Measurements from ENCODE around the gene ABCF2.

GRCh38 chr7:151250181-151251132 is 23.5 kb upstream of the ABCF2 start:
- TF ChIP-seq, protein P1, sequence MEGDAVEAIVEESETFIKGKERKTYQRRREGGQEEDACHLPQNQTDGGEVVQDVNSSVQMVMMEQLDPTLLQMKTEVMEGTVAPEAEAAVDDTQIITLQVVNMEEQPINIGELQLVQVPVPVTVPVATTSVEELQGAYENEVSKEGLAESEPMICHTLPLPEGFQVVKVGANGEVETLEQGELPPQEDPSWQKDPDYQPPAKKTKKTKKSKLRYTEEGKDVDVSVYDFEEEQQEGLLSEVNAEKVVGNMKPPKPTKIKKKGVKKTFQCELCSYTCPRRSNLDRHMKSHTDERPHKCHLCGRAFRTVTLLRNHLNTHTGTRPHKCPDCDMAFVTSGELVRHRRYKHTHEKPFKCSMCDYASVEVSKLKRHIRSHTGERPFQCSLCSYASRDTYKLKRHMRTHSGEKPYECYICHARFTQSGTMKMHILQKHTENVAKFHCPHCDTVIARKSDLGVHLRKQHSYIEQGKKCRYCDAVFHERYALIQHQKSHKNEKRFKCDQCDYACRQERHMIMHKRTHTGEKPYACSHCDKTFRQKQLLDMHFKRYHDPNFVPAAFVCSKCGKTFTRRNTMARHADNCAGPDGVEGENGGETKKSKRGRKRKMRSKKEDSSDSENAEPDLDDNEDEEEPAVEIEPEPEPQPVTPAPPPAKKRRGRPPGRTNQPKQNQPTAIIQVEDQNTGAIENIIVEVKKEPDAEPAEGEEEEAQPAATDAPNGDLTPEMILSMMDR (conservative IDR thresholded peaks at IDR 0.05): no peak
- no peak for TF ChIP-seq EZH2 (IDR thresholded peaks at IDR 0.05; ENCODE audit: low read depth)
